GM19397 (cell line): ENCODE results near the gene ENTHD1.

Experiments used
- ATAC-seq: cut with Tn5 transposase; IDR thresholded peaks from one replicate; pipeline ENCODE4 v1.9.1; 2021; ENCODE audit warnings: mild to moderate bottlenecking, moderate library complexity; ENCODE audit not compliant: unreplicated experiment

ENTHD1 gene

DNA sequence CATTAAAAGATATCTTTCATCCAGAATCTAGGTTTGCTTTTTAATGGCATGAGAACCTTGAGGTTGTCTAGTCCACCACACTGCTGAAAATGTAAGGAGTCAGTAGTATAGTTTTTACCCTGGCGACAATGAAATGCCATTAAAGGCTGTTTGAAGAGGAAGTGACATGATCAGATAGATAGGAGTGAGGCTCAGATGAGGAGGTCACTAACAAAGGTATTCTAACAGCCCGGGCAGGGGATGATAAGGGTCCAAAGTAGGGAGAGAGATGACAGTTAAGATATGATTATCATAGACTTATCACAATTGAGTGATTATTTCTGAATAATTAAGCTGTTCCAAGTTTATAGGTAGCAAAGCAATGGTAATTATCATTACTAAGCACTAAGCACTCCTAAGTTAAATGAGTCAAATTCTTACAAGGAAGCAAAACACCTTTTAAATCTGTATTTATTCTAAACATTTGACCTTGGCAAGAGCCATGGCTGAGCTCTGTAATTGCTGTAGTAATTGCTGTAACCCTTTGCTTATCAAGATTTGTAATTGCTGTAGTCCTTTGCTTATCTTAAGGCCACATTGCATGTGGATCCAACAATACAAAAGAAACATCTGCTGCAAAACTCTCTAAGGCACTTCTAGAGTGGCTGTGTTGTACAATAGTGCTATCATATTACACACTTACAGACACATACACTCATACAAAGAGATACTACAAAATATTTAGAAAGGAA is 92.6 kb downstream of the ENTHD1 start:
- no peak for ATAC-seq

DNA sequence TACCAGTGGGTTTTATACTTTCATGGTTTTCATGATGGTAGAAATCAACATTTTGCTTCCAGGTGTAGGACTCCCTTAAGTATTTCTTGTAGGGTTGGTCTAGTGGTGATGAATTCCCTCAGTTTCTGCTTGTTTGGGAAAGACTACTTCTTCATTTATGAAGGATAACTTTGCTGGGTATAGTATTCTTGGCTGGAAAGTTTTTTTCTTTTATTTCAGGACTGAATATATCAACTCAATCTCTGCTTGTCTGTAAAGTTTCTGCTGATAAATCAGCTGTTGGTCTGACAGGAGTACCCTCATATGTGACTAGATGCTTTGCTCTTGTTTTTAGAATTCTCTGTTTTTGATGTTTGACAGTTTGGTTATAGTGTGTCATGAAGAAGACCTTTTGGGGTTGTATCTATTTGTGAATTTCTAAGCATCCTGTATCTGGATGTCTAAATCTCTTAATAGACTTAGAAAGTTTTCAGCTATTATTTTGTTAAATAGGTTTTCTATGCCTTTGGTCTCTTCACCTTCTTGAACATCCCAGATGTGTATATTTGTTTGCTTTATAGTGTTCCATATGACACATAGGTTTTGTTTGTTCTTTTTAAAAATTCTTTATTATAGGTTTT is 95.9 kb downstream of the ENTHD1 start:
- no peak for ATAC-seq

DNA sequence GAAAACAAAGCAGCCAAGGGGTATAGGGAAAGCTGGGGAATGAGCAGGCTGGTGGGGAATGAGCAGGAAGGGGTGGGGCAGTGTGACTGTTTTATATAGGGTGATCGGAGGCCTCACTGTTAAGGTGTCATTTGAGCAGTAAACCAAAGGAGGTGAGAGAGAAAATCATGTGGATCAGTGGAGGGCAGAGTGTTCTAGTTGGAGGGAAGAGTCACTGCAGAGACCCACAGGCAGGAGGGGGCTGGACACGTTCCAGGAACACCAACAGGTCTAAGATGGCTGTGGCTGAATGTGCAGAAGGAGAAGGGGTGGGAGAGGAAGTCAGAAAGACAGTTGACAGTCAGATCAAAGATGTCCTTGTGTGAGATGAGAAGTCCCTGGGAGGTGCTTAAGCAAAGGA is 103.8 kb downstream of the ENTHD1 start:
- ATAC-seq, result no peak

DNA sequence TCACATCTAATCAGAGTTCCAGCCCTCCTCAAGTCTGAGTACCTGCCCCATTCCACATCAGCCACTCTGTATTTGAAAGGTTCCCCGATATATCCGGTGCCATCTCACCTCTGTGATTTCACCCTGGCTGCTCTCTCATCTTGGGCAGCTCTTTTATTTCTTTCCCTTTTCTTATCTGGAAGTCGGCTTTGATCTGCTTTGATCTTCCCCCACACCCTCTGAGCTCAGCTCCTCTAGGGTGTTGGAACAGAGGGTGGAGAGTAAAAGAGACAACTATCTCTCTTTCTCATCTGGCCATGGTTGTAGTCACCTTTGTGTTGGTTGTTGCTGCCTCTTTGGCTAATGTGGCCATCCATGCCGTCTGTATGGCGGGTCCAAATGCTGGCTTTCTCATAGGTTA is 108.3 kb downstream of the ENTHD1 start:
- ATAC-seq, result no peak

DNA sequence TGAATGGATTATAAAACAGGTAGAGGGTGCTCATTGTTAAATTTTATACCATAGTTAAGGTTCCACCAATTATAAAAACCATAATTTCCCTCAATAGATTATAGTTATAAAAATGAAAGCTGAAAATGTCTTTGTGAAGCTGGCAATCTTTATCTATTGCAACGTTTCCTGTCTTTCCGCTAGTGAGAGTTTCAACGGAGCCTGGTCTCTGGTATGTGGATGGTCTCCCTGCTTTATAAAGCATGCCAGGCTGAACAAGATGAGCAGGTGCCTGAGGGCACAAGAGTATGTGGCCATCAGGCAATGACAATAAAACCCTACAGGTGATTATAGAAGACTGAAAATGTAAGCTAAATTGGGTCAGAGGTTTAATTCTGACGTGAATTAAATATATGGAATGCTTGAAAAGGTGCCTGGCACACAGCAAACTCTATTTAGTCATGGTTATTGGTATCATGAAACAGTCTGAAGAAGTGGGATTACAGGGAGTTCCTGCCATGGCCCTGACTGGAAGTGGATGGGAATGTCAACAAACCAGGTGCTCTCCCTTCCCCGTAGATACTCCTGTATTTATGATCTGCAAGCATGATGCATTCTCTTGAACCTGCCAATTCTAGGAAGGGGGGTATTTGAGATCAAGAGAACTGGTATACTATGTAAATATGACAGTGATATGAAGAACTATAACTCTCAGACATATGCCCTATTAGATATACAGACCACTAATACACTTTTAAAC is 115.7 kb downstream of the ENTHD1 start:
- no peak for ATAC-seq

DNA sequence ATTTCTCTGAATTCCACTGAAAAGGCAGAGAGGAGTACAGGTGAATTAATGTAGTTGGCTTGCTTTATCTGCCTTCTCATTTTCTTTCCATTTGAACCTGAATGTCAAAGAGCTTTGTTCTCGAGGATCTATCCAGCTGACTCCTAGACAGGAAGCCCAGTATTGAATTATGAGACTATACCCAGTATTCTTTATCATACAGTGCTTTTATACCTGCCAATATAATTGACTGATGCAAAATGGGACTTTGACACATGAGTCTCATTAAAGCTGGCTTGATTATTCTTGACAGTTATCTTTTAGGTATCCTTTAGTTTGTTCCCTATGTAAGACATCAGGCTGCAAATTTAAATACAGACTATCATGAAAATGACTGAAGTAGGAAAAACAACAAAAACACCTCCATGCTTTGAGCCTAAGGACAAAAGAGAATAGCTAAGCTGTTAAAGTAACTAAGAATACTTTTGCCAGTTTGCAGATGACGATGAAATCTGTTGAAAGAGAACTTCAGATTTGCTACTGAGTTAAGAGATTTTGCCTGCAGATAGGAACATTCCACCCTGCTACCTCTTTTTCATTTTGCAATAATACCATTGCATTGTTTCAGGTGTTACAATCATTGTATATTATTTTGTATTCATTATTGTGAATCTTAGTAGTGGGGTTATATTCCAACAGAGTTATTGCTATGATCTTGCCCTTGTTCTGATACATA is 117.1 kb downstream of the ENTHD1 start:
- ATAC-seq, result no peak

DNA sequence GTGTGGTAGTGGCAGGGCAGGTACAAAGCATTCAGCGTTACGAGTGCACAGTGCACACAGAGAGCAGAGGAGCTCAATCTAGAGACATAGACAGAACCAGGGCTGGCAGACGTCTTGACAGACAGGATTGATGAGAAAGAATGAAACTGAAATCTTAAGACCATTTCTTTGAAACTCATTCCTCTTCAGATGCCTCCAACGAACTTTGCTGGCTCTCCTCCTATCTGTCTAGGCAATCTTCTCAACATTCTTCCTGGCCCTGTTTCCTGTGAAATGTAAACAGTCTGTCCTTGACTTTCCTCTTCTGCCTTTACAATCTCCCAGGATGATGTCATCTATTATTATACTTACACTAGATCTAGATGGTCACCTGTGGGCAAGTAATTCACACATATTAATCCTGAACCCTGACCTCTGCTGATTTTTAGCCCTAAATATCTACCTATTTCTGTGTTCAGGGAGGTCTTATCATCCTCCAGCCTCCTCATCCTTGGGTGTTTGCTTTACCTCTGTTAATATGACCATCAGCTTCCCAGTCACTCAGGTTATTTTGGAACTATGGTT is 119.5 kb downstream of the ENTHD1 start:
- ATAC-seq, result no peak

DNA sequence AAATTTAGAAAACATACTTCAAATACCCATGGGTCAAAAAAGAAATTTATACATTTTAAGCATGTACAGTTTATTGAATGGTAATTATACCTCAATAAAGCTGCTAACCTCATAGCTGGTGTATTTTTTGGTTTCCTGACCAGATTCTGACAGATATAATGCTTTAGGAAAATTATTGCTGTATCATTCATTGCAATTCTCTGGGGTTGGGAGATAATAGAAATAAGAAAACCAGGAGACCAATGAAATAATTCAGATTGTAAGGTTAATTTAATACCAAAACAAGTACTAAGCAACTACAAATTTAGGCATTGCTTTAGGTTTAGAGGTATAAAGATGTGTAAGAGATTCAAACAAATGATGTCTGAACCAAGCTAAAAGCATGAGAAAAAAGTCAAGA is 120.1 kb downstream of the ENTHD1 start:
- ATAC-seq, result no peak

DNA sequence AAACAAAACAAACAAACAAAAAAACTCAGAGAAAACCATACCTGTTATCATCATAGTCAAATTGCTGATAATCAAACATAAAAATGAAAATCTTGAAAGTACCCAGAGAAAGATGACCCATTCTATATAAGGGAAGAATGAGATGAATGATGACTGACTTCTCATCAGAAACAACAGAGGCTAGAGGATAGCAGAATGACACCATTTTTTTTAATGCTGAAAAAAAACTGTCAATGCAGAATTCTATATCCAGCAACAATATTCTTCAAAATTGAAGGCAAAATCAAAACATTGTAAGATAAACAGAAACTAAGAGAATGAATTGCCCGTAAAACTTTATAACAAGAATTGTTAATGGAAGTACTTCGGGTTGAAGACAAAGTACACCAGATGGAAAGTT is 122.1 kb downstream of the ENTHD1 start:
- ATAC-seq, result no peak

DNA sequence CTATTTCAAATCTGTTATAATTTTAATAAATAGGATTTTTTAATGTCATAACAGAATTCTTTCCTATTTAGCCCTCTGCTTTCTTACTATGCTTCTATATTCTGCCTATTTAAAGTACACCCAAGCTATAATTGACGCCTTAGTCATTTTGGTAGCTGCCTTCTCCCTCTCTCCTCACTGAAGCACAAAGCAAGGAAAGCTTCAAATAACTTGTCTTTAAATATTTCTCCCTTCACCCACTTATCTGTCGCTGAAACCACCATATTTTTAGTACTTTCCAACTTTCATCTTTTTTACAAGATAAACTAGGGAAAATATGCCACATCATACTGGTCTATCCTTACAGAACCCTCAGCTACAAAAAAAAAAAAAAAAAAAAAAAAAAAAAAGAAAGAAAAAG is 127.9 kb downstream of the ENTHD1 start:
- ATAC-seq, result no peak

DNA sequence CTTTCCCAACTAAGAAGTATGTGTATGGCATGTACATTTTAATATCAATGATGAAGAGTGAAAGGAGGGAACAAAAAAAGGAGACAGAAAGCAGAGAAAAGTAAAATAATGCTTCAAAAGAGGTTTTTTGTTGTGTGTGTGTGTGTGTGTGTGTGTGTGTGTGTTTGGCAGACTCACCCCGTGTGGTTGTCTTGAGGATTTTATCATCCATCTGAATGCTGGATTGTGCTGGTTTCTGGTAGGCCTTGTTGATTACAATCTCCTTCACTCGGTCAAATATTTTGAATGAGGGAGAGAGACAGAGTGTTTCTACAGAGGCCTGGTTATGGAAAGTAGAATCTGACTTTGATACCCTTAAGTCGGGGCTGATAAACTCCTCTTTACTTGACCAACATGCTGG is 128.5 kb downstream of the ENTHD1 start:
- no peak for ATAC-seq

DNA sequence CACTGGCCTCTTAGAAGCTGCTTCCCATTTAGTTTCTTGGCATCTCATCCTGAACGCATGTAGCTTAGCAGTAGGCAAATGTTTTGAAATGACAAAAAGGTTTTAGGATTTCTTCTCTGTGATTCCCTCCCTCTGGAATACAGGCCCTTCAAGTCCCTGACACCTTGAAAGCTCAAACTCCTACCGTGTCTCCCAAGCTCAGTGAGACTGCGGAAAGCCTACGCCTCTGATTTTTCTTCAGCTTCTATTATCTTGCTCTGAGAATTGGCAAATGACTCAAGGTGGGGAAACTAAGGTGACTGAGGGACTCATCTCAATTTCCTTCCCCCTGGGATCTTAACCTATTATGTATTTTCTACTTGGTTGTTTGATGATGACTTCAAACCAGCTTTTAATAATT is 130.3 kb downstream of the ENTHD1 start:
- no peak for ATAC-seq

DNA sequence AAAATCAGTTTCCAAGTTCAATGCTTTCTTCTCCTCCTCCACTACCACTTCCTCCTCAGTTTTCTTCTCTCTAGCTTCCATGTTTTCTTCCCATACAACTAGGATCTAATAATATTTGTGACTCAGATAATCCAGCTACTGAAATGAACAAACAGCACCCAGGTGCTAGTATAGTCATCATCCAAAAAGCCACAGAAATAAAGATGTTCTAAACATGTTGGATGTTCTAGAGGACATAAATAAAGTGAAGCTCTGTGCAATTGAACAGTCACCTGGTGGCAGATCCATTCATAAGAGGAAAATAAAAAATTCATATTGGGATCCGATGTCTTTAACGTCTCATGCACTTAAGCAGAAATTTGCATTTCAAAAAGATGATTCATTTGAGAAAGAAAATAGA is 142.8 kb downstream of the ENTHD1 start:
- no peak for ATAC-seq

DNA sequence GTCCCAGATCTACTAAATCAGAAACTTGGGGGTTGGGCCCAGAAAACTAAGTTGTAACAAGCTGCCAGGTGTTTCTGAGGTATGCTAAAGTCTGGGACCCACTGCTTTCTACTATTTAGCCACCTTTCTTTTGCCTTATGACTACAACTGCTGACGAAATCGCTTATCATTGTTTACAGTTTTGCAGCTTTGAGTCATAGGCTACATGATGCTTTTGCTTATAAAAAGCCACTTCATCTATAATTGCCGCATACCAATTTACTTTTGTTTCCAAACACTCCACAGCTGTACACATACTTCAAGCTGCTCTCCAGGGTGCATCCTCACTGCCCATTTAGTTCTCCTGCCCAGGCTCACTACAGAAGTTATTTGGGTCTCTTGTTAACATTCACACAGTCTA is 144.7 kb downstream of the ENTHD1 start:
- no peak for ATAC-seq

DNA sequence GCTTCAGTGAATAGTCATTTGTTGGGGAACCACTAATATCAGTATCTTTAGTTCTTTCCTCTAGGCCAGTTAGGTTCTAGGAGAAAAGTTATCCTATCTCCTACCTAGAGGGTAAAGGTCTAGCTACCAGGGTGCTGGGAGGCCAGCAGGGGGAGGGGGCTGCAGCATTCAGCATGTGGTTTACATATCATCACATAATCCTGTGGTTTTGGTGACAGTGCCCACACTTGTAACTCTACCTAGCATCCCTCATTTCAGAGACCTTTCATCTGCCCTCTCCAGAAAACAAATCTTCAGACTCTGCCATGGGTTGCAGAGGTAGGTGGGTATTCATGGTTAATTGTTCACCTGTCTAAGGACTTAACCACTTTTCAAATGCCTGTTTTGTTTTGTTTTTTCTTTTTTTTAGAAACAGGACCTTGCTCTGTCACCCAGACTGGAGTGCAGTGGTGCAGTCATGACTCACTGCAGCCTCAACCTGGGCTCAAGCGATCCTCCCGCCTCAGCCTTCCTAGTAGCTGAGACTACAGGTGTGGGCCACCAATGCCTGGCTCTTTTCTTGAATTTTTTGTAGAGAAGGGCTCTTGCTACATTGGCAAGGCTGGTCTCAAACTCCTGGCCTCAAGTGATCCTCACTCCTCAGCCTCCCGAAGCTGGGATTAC is 146.8 kb downstream of the ENTHD1 start:
- no peak for ATAC-seq

DNA sequence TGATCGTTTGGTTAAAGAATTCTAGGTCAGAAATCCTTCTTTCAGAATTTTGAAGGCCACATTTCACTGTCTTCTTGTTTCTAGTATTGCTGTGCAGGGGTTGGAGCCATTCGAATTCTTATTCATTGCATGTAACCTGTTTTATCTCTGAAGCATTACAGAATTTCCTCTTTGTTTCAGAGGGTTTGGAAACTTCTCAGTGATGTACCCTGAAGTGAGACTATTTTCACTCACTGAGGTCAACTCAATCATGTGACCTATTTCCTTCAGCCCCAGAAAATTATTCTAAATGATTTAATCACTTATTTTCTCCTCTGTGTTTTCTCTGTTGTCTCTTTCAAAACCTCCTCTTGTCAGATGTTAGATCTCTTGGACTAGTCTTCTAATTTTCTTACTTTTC is 147.8 kb downstream of the ENTHD1 start:
- no peak for ATAC-seq

DNA sequence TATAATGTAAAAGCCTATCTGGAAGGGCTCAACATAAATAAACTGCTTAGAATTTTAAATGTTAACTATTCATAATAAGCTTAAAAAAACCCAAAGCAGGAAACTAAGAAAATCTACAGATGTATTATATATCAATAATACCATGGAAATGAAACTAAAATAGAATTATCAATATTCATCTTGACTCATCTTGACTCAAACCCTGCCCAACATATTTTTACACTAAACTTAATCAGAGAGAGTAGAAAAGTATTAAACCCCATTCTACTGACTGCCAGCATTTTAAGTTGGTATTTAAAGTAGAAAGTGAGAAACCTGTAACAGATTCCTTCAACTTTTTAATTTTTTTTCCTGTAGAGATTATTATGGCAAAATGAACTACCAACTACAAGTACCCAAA is 149.2 kb downstream of the ENTHD1 start:
- no peak for ATAC-seq

DNA sequence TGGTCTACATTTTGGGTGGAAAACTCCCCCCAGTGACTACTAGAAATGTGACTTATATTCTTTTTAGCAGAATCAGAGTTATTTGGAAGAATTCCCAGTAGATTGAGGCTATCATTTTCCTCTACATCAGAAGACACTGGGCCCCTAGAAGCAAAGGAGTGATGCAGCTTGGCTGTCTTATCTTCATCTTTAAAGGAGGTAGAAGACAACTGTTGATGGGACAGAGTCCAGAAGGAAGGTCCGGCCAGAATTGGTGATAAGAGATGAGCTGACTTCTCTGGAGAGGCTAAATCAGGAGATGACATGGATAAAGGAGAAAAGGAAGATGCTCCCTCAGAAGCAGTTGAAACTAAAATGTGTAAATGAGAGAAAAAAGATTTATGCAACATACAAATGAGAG is 149.6 kb downstream of the ENTHD1 start:
- ATAC-seq, result no peak

DNA sequence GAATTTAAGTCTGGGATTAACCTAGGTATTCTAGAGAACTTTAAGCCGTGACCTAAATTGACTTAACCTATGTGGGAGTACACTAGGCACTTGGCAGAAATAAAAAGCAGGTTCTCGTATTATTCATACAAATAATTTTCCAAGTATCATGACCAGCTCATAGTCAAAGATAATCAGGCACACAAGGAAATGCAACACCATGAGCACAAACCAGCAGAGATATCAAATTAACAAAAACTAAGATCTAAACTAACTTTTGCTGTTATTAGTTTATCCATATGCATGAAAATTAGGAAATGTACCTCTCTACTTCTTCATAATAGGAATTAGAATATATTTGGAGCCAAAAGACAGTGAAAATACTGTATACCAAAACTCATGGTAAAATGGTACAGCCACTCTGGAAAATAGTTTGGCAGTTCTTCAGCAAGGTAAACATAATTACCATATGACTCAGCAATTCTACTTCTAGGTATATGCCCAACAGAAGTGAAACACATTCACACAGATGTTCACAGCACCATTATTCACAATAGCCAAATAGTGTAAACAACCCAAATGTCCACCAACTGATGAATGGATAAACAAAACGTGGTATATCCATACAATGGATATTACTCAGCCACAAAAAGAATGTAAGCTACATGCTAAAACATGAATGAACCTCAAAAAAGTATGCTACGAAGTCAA is 154.1 kb downstream of the ENTHD1 start:
- no peak for ATAC-seq

DNA sequence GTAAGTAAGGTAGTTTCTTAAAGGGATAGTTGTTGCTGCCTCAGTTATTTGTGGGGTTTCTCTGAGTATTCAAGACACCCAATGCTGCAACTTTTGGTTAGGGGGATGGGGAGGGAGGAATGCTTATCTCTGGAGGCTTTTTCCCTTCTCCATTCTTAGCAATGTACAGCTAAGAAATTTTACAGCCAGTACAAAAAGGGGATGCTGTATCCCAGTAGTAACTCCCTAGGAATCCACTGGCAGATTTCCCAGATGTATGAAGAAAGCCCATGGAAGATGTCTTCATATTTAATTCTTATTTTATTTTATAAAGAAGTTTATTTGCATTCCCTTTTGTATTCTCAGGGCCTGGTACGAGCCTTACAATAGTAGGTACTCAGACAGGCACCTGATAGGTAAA is 154.8 kb downstream of the ENTHD1 start:
- ATAC-seq, result no peak
